Measurements from ENCODE around the gene ALDOC.

DNA sequence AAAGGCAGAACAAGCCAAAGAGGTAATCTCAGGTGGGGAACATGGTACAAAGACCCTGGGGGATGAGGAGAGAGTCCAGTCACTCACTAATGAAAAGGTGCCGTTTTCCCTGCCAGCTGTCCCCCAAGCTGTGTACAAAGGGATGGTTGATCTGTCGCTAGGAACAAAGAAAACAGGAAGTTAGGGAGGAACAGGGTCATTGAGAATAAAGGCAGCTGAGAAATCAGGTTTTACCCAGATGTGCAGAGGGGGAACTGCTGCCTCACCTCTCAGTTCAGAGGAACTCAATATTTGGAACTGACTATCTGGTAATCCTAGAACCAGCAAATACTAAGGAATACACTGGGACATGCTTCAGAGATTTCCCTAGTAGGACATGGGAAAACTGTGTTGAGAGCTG is 35.8 kb upstream of the ALDOC start:
- TF ChIP-seq RCOR1 (IDR thresholded peaks at IDR 0.05; ENCODE audit: low read depth, low read length) (no peak), POLR2A (IDR thresholded peaks at IDR 0.05; ENCODE audit: low read length) (no peak), BHLHE40 (IDR thresholded peaks at IDR 0.05; ENCODE audit: low read depth, low read length) (no peak), SMC3 (IDR thresholded peaks at IDR 0.05) (no peak), EP300 (IDR thresholded peaks at IDR 0.05) (no peak), HOXA7 (CRISPR knock-in tag; IDR thresholded peaks at IDR 0.05) (no peak)
- TF ChIP-seq, protein P1, sequence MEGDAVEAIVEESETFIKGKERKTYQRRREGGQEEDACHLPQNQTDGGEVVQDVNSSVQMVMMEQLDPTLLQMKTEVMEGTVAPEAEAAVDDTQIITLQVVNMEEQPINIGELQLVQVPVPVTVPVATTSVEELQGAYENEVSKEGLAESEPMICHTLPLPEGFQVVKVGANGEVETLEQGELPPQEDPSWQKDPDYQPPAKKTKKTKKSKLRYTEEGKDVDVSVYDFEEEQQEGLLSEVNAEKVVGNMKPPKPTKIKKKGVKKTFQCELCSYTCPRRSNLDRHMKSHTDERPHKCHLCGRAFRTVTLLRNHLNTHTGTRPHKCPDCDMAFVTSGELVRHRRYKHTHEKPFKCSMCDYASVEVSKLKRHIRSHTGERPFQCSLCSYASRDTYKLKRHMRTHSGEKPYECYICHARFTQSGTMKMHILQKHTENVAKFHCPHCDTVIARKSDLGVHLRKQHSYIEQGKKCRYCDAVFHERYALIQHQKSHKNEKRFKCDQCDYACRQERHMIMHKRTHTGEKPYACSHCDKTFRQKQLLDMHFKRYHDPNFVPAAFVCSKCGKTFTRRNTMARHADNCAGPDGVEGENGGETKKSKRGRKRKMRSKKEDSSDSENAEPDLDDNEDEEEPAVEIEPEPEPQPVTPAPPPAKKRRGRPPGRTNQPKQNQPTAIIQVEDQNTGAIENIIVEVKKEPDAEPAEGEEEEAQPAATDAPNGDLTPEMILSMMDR (IDR thresholded peaks at IDR 0.05) = no peak
